Placental epithelial cell (primary cell): Measurements from ENCODE around the gene SDC1. TPM values are rescaled to one million over a fixed set of nuclear protein-coding genes. Genes with fewer than 3 reads are reported as not detected.

Experiments
- small RNA-seq: library from RNA; depleted of rRNA; stranded (forward); fragments of <200 nt; gene quantifications from one replicate; pipeline ENCODE3, GENCODE V24; 2012
- total RNA-seq: library from RNA; depleted of rRNA; stranded (reverse); fragments of >200 nt; gene quantifications from 2 replicates; pipeline ENCODE4 v1.2.3, GENCODE V29; 2012

Gene SDC1, protein sequence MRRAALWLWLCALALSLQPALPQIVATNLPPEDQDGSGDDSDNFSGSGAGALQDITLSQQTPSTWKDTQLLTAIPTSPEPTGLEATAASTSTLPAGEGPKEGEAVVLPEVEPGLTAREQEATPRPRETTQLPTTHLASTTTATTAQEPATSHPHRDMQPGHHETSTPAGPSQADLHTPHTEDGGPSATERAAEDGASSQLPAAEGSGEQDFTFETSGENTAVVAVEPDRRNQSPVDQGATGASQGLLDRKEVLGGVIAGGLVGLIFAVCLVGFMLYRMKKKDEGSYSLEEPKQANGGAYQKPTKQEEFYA
- total RNA-seq = 120 and 268 TPM in 2 replicates

DNA sequence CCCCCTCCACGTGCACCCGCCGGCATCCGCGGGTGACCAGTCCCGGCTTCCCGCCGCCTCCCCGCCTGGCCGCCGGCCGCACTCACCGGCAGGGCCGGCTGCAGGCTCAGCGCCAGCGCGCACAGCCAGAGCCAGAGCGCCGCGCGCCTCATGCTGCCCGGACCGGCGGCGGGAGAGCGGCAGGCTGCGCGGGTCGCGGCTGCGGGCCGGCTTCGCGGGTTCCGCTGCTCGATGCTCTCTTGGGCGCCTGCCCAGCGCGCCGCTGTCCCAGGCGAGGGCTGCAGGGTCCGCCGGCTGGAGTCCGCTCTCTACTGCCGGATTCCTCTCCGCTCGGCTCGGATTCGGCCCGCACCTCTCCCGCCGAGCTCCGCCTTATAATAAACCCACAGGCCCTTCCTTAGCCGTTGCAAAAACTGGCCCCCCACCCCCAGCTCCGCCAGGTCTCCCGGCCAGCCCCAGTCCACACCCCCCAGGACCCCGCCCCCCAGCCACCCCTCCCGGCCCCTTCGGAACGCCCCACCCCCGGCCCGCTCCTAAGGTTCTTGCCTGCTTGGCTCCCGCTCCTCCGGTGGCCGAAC is at the start of gene SDC1:
Gene SDC1 (minus strand): TSS at position 415 of the 578 bp plus-strand sequence. CDS start 263 bp downstream, at position 152.

Small RNA genes lying within 50 kb of the gene (small RNA-seq; reads per million reads assigned to genes)
- gene RN7SL140P (not detected), gene RNU6-961P (not detected), gene RNU7-113P (not detected)

Other genes starting within 250 kb of the SDC1 start
- gene WDR35, start 235.0 kb downstream of the SDC1 start, total RNA-seq = 5.0 and 9.4 TPM in 2 replicates
- gene MATN3, start 212.5 kb downstream of the SDC1 start, total RNA-seq = 3.5 and 6.3 TPM in 2 replicates
- 316 and 372 TPM in 2 replicates for gene LAPTM4A, start 173.5 kb downstream of the SDC1 start, total RNA-seq
- 40.0 and 47.9 TPM in 2 replicates for gene PUM2, start 125.7 kb upstream of the SDC1 start, total RNA-seq
- gene RHOB, start 221.9 kb upstream of the SDC1 start, total RNA-seq = 286 and 336 TPM in 2 replicates